Activated CD4-positive, alpha-beta T cell treated with anti-CD3 and anti-CD28 coated beads, Interleukin-2, amount 50 U/mL, for 24 hours (primary cell): ENCODE data around the gene HIVEP1.

Experiments
- DNase-seq, 2 donors: peaks; one replicate each; pipeline ENCODE4 v3.0.0-alpha.2; 2020; ENCODE audit warnings: low read depth in 1 of 2, low spot score in 1 of 2

Gene HIVEP1

GRCh38 chr6:12047792-12048432 is 35.8 kb downstream of the HIVEP1 start:
- no peak for DNase-seq

- peak in 1 of 2 donors; percentile 21 for DNase-seq
These were observed 36.5 kb downstream of the HIVEP1 start for GRCh38 chr6:12048609-12049008.

- no peak for DNase-seq
These were observed 37.1 kb downstream of the HIVEP1 start for GRCh38 chr6:12049165-12049564.

GRCh38 chr6:12051861-12052368 is 39.8 kb downstream of the HIVEP1 start:
- peak in 1 of 2 donors; percentile 66 for DNase-seq

GRCh38 chr6:12058172-12058961 is 46.3 kb downstream of the HIVEP1 start:
- no peak for DNase-seq

GRCh38 chr6:12060780-12061609 is 48.9 kb downstream of the HIVEP1 start:
- DNase-seq: peak in 1 of 2 donors; percentile 55

GRCh38 chr6:12062605-12063004 is 50.5 kb downstream of the HIVEP1 start:
- no peak for DNase-seq

- DNase-seq: no peak
These were observed 52.0 kb downstream of the HIVEP1 start for GRCh38 chr6:12064131-12064530.

GRCh38 chr6:12064538-12065071 is 52.5 kb downstream of the HIVEP1 start:
- no peak for DNase-seq

GRCh38 chr6:12065321-12066140 is 53.4 kb downstream of the HIVEP1 start:
- DNase-seq: no peak

- DNase-seq: no peak
These were observed 54.2 kb downstream of the HIVEP1 start for GRCh38 chr6:12066297-12066696.

- no peak for DNase-seq
These were observed 56.9 kb downstream of the HIVEP1 start for GRCh38 chr6:12068899-12069557.

- DNase-seq: no peak
These were observed 57.9 kb downstream of the HIVEP1 start for GRCh38 chr6:12069891-12070529.

GRCh38 chr6:12071064-12071615 is 59.0 kb downstream of the HIVEP1 start:
- no peak for DNase-seq

- no peak for DNase-seq
These were observed 63.0 kb downstream of the HIVEP1 start for GRCh38 chr6:12075067-12075563.

- DNase-seq: no peak
These were observed 65.1 kb downstream of the HIVEP1 start for GRCh38 chr6:12077021-12077710.

- DNase-seq: no peak
These were observed 65.9 kb downstream of the HIVEP1 start for GRCh38 chr6:12078014-12078413.

- DNase-seq: no peak
These were observed 69.7 kb downstream of the HIVEP1 start for GRCh38 chr6:12081771-12082170.
